ENCODE measurements around the gene TIMP3. TPM values are rescaled to one million over a fixed set of nuclear protein-coding genes. Genes with fewer than 3 reads are reported as not detected.
"Not testable (repeated sequence)": the region's sequence is repeated elsewhere in the genome, so short reads cannot be mapped to it uniquely, and the experiment has no call there.

The TIMP3 gene
- total RNA-seq, 2 experiments from 2014 or later: not detected

- Mint-ChIP-seq H3K27me3 (ENCODE audit: low read depth) (peaks cover 3% of the 10 kb centered on the region), H3K4me1 (ENCODE audit: low read depth) (no peaks in the 10 kb centered on the region), H3K27ac (no peak overlapping the region), H3K36me3 (ENCODE audit: low read depth) (no peaks in the 10 kb centered on the region), H3K4me3 (no peak overlapping the region), H3K9me3 (no peaks in the 10 kb centered on the region)
- CTCF ChIA-PET: no interaction called here
- no peak for DNase-seq
- intact Hi-C loops (cut with micrococcal nuclease): no loop called here
Measured at GRCh38 chr22:32855045-32855756, 53.7 kb downstream of the TIMP3 start.

DNA sequence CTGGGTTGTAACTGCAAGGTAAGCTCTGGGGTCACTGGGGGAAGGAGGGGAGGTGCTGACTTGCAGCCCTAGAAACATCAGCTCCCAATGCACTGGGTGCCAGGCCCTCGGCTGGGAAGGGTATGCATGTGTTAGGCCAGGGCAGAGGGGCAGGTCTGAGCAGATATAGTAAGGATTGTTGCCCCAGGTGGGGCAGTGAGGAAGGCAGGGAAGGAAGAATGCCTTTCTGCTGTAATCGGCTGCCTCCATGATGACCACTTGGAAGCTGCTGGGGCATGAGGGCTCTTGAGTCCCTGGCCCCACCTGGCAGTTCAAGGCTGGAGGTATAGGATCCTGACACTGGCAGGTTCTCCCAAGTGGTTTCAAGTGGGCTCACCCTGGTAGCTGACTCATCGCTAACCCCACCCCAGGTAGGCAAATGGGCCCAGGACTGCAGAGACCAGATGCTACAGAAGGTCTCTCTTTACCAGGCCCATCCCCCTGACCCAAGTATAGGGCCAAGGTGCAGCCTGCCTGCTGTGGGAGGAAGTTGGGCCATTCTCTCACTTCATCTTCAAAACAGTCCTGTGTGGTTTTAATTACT, 56.7 kb downstream of the TIMP3 start:
- CTCF ChIA-PET: no interaction called here
- Mint-ChIP-seq H3K4me1 (ENCODE audit: low read depth) (no peaks in the 10 kb centered on the region), H3K27me3 (ENCODE audit: low read depth) (no peaks in the 10 kb centered on the region), H3K4me3 (no peak overlapping the region), H3K36me3 (ENCODE audit: low read depth) (no peaks in the 10 kb centered on the region), H3K9me3 (no peaks in the 10 kb centered on the region), H3K27ac (no peak overlapping the region)
- intact Hi-C loops (cut with micrococcal nuclease): no loop called here
- DNase-seq: no peak

- Mint-ChIP-seq H3K4me1 (ENCODE audit: low read depth) (no peaks in the 10 kb centered on the region), H3K27ac (no peak overlapping the region), H3K27me3 (ENCODE audit: low read depth) (no peaks in the 10 kb centered on the region), H3K4me3 (no peak overlapping the region), H3K36me3 (ENCODE audit: low read depth) (no peaks in the 10 kb centered on the region), H3K9me3 (no peaks in the 10 kb centered on the region)
- intact Hi-C loops (cut with micrococcal nuclease): no loop called here
- no peak for DNase-seq
- CTCF ChIA-PET: no interaction called here
Measured at GRCh38 chr22:32858957-32859356, 57.5 kb downstream of the TIMP3 start.

DNA sequence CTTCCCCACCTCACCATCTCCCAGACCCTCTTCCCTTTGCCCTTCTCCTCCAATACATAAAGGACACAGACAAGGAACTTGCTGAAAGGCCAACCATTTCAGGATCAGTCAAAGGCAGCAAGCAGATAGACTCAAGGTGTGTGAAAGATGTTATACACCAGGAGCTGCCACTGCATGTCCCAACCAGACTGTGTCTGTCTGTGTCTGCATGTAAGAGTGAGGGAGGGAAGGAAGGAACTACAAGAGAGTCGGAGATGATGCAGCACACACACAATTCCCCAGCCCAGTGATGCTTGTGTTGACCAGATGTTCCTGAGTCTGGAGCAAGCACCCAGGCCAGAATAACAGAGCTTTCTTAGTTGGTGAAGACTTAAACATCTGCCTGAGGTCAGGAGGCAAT, 58.2 kb downstream of the TIMP3 start:
- CTCF ChIA-PET: no interaction called here
- intact Hi-C loops (cut with micrococcal nuclease): no loop called here
- Mint-ChIP-seq H3K36me3 (ENCODE audit: low read depth) (no peaks in the 10 kb centered on the region), H3K4me3 (no peak overlapping the region), H3K4me1 (ENCODE audit: low read depth) (no peaks in the 10 kb centered on the region), H3K27me3 (ENCODE audit: low read depth) (no peaks in the 10 kb centered on the region), H3K27ac (no peak overlapping the region), H3K9me3 (no peaks in the 10 kb centered on the region)
- DNase-seq: no peak

DNA sequence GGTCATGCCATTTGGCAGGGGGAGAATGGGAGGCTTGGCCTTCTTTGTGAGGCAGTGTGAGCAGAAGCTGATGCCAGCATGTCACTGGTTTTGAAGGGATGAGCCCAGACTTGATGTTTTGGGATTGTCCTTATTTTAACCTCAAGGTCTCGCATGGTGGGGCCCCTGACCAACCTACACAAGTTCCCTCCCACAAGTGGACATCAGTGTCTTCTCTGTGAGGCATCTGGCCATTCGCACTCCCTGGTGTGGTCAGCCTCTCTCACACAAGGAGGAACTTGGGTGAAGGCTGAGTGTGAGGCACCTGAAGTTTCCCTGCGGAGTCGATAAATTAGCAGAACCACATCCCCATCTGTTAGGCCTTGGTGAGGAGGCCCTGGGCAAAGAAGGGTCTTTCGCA, 59.8 kb downstream of the TIMP3 start:
- Mint-ChIP-seq H3K4me3 (no peak overlapping the region), H3K9me3 (no peaks in the 10 kb centered on the region), H3K36me3 (ENCODE audit: low read depth) (no peaks in the 10 kb centered on the region), H3K4me1 (ENCODE audit: low read depth) (no peaks in the 10 kb centered on the region), H3K27ac (no peak overlapping the region), H3K27me3 (ENCODE audit: low read depth) (no peaks in the 10 kb centered on the region)
- CTCF ChIA-PET: no interaction called here
- intact Hi-C loops (cut with micrococcal nuclease): no loop called here
- DNase-seq: no peak

DNA sequence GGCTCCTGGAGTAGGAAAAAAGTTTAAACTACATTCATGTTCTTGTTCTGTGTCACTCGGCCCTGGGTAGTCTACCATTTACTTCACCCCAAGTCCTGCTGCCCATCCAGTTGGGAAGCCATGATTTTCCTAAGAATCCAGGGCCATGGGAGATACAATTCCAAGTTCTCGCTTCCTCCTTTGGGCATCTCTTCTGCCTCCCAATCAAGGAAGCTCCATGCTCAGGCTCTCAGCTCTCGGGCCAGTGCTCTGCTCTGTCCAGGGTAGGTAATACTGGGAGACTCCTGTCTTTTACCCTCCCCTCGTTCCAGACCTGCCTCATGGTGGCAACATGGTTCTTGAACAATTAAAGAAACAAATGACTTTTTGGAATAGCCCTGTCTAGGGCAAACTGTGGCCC, 60.6 kb downstream of the TIMP3 start:
- intact Hi-C loops (cut with micrococcal nuclease): no loop called here
- Mint-ChIP-seq H3K4me1 (ENCODE audit: low read depth) (no peaks in the 10 kb centered on the region), H3K27me3 (ENCODE audit: low read depth) (no peaks in the 10 kb centered on the region), H3K4me3 (no peak overlapping the region), H3K9me3 (no peaks in the 10 kb centered on the region), H3K27ac (no peak overlapping the region), H3K36me3 (ENCODE audit: low read depth) (no peaks in the 10 kb centered on the region)
- CTCF ChIA-PET: no interaction called here
- no peak for DNase-seq

DNA sequence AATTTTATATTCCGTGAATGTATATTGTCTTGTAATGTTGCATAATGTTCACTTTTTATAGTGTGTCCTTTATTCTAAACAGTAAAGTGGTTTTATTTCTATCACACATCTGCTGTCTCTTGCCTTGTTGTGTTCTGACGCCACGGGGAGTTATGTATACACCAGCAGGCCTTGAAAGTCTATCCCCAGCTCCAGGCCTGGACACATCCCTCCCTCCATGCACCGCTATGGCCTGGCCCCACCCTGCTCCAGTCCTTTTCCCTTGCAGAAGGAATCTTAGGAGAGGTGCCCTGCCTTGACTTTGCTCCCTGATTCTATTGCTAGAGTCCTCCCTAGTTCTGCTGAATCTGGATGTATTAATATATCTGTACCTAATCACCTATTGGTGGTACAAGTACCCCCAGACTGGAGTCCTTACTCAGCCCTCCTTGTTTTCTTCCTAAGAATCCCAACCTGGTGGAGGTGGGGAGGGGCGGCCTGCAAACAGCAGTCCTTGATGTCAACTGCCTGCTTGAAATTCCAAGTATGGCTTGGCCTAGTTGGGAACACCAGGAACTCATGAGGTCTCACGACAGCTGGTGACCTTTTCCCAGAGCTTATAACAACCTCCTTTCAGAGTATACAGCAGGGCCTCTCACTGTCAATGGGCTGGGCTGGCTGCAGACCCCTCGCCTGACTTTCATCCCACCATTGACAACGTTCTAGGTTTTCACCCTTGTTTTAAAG, 61.6 kb downstream of the TIMP3 start:
- Mint-ChIP-seq H3K4me3 (no peak overlapping the region), H3K27me3 (ENCODE audit: low read depth) (no peaks in the 10 kb centered on the region), H3K9me3 (no peaks in the 10 kb centered on the region), H3K36me3 (ENCODE audit: low read depth) (no peaks in the 10 kb centered on the region), H3K27ac (no peak overlapping the region), H3K4me1 (ENCODE audit: low read depth) (no peaks in the 10 kb centered on the region)
- intact Hi-C loops (cut with micrococcal nuclease): no loop called here
- CTCF ChIA-PET: no interaction called here
- no peak for DNase-seq

- no peak for DNase-seq
- Mint-ChIP-seq H3K36me3 (ENCODE audit: low read depth) (no peaks in the 10 kb centered on the region), H3K27me3 (ENCODE audit: low read depth) (no peaks in the 10 kb centered on the region), H3K27ac (no peak overlapping the region), H3K4me3 (no peak overlapping the region), H3K9me3 (no peaks in the 10 kb centered on the region), H3K4me1 (ENCODE audit: low read depth) (no peaks in the 10 kb centered on the region)
- CTCF ChIA-PET: no interaction called here
- intact Hi-C loops (cut with micrococcal nuclease): no loop called here
Measured at GRCh38 chr22:32864041-32864440, 62.5 kb downstream of the TIMP3 start.

- intact Hi-C loops (cut with micrococcal nuclease): no loop called here
- Mint-ChIP-seq H3K36me3 (ENCODE audit: low read depth) (no peaks in the 10 kb centered on the region), H3K27ac (no peak overlapping the region), H3K4me3 (no peak overlapping the region), H3K27me3 (ENCODE audit: low read depth) (no peaks in the 10 kb centered on the region), H3K4me1 (ENCODE audit: low read depth) (no peaks in the 10 kb centered on the region), H3K9me3 (no peaks in the 10 kb centered on the region)
- DNase-seq: no peak
- CTCF ChIA-PET: interaction anchor here (1.7 kb wide), 1 partner anchor 8 kb away, joined by 6 read pairs; no protein-coding TSS in a partner anchor
Measured at GRCh38 chr22:32864596-32864995, 63.1 kb downstream of the TIMP3 start.

- no peaks in the 10 kb centered on the region for H3K36me3 Mint-ChIP-seq (ENCODE audit: low read depth)
- intact Hi-C loops (cut with micrococcal nuclease): no loop called here
Measured at GRCh38 chr22:32866953-32867352, 65.4 kb downstream of the TIMP3 start.

GRCh38 chr22:32868946-32869345, 67.4 kb downstream of the TIMP3 start:
- Mint-ChIP-seq H3K36me3 (ENCODE audit: low read depth) (no peaks in the 10 kb centered on the region), H3K27me3 (ENCODE audit: low read depth) (peaks cover 2% of the 10 kb centered on the region), H3K4me3 (no peak overlapping the region), H3K9me3 (no peaks in the 10 kb centered on the region), H3K27ac (no peak overlapping the region), H3K4me1 (ENCODE audit: low read depth) (no peaks in the 10 kb centered on the region)
- CTCF ChIA-PET: no interaction called here
- DNase-seq: no peak
- intact Hi-C loops (cut with micrococcal nuclease): no loop called here

More at GRCh38 chr22:32866953-32867352, 65.4 kb downstream of the TIMP3 start:
- Mint-ChIP-seq H3K27ac (no peak overlapping the region), H3K27me3 (ENCODE audit: low read depth) (peaks cover 2% of the 10 kb centered on the region), H3K9me3 (no peaks in the 10 kb centered on the region), H3K4me3 (no peak overlapping the region), H3K4me1 (ENCODE audit: low read depth) (no peaks in the 10 kb centered on the region)
- DNase-seq: no peak
- CTCF ChIA-PET: no interaction called here

GRCh38 chr22:32870474-32870873, 69.0 kb downstream of the TIMP3 start:
- Mint-ChIP-seq H3K36me3 (ENCODE audit: low read depth) (no peaks in the 10 kb centered on the region), H3K27ac (no peak overlapping the region), H3K9me3 (no peaks in the 10 kb centered on the region), H3K27me3 (ENCODE audit: low read depth) (peaks cover 2% of the 10 kb centered on the region), H3K4me1 (ENCODE audit: low read depth) (no peaks in the 10 kb centered on the region), H3K4me3 (no peak overlapping the region)
- intact Hi-C loops (cut with micrococcal nuclease): no loop called here
- CTCF ChIA-PET: no interaction called here
- no peak for DNase-seq

DNA sequence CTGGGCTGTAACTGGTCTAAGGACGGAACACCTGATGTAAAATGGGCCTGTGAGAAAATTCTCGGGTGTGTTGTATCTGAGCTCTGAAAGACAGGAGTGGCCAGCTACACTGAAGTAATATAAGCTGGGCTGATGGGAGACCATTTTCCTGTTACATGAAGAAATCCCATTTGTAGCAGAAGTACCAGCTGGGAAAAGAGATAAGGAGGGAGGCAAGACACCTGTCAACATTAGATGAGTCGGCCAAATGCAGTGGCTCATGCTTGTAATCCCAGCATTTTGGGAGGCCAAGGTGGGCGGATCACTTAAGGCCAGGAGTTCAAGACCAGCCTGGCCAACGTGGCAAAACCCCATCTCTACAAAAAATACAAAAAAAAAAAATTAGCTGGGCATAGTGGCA, 72.1 kb downstream of the TIMP3 start:
- H3K36me3 Mint-ChIP-seq (ENCODE audit: low read depth); H3K27me3 Mint-ChIP-seq (ENCODE audit: low read depth); H3K4me3 Mint-ChIP-seq; H3K27ac Mint-ChIP-seq; H3K9me3 Mint-ChIP-seq; H3K4me1 Mint-ChIP-seq (ENCODE audit: low read depth); CTCF ChIA-PET; DNase-seq; intact Hi-C loops (cut with micrococcal nuclease): not testable (repeated sequence)
